HL-60/S4 (cell line): ENCODE data around the gene IQCC.
"Not testable (repeated sequence)": the region's sequence is repeated elsewhere in the genome, so short reads cannot be mapped to it uniquely, and the experiment has no call there.

ENCODE experiments used
- in situ Hi-C: fragments of 300-500 bp; cut with MboI; formaldehyde crosslinking; loops from 2 replicates; pipeline ENCODE4 v1.14.3; 2022; ENCODE audit warnings: low sequenced_read_pairs

IQCC gene

GRCh38 chr1:32205401-32206370, at the start of gene IQCC:
IQCC (plus strand) TSS chr1:32205671; CDS start chr1:32205682, 11 bp downstream.
- in situ Hi-C loops: no loop called here

GRCh38 chr1:32159189-32159588, 46.3 kb upstream of the IQCC start:
- in situ Hi-C loops: no loop called here

GRCh38 chr1:32163405-32163804, 42.1 kb upstream of the IQCC start:
- in situ Hi-C loops: no loop called here

- in situ Hi-C loops: not testable (repeated sequence)
Measured at GRCh38 chr1:32165633-32166032, 39.8 kb upstream of the IQCC start.

GRCh38 chr1:32170991-32171390, 34.5 kb upstream of the IQCC start:
- in situ Hi-C loops: no loop called here

GRCh38 chr1:32172621-32173245, 32.7 kb upstream of the IQCC start:
- in situ Hi-C loops: no loop called here

GRCh38 chr1:32178380-32179192, 26.9 kb upstream of the IQCC start:
- in situ Hi-C loops: no loop called here

GRCh38 chr1:32179193-32179442, 26.4 kb upstream of the IQCC start:
- in situ Hi-C loops: no loop called here

GRCh38 chr1:32179443-32180185, 25.9 kb upstream of the IQCC start, which contains the start of gene TXLNA:
TXLNA (plus strand) TSS chr1:32179675; CDS start chr1:32180346, 671 bp downstream.
- in situ Hi-C loops: no loop called here

- in situ Hi-C loops: no loop called here
Measured at GRCh38 chr1:32180186-32181060, 25.0 kb upstream of the IQCC start.

GRCh38 chr1:32181065-32181464, 24.4 kb upstream of the IQCC start:
- in situ Hi-C loops: no loop called here

- in situ Hi-C loops: no loop called here
Measured at GRCh38 chr1:32181563-32181962, 23.9 kb upstream of the IQCC start.

- in situ Hi-C loops: no loop called here
Measured at GRCh38 chr1:32182060-32182459, 23.4 kb upstream of the IQCC start.

- in situ Hi-C loops: no loop called here
Measured at GRCh38 chr1:32184650-32185049, 20.8 kb upstream of the IQCC start.

- in situ Hi-C loops: no loop called here
Measured at GRCh38 chr1:32186077-32186476, 19.4 kb upstream of the IQCC start.

- in situ Hi-C loops: no loop called here
Measured at GRCh38 chr1:32186491-32186890, 19.0 kb upstream of the IQCC start.

GRCh38 chr1:32187850-32188249, 17.6 kb upstream of the IQCC start:
- in situ Hi-C loops: no loop called here

- in situ Hi-C loops: no loop called here
Measured at GRCh38 chr1:32192220-32192948, 13.1 kb upstream of the IQCC start.

- in situ Hi-C loops: no loop called here
Measured at GRCh38 chr1:32194984-32195383, 10.5 kb upstream of the IQCC start.
